Measurements from ENCODE around the gene TRABD.

TRABD gene

GRCh38 chr22:50243685-50244419 is 58.1 kb downstream of the TRABD start:
- no peak for DNase-seq (ENCODE audit: low read depth)

- DNase-seq (ENCODE audit: low read depth) = peak; percentile 93
Measured at GRCh38 chr22:50244420-50245213, 58.9 kb downstream of the TRABD start, which contains the start of gene TUBGCP6. Gene TUBGCP6 (minus strand): TSS chr22:50245023. CDS start chr22:50244459, 564 bp downstream.

DNA sequence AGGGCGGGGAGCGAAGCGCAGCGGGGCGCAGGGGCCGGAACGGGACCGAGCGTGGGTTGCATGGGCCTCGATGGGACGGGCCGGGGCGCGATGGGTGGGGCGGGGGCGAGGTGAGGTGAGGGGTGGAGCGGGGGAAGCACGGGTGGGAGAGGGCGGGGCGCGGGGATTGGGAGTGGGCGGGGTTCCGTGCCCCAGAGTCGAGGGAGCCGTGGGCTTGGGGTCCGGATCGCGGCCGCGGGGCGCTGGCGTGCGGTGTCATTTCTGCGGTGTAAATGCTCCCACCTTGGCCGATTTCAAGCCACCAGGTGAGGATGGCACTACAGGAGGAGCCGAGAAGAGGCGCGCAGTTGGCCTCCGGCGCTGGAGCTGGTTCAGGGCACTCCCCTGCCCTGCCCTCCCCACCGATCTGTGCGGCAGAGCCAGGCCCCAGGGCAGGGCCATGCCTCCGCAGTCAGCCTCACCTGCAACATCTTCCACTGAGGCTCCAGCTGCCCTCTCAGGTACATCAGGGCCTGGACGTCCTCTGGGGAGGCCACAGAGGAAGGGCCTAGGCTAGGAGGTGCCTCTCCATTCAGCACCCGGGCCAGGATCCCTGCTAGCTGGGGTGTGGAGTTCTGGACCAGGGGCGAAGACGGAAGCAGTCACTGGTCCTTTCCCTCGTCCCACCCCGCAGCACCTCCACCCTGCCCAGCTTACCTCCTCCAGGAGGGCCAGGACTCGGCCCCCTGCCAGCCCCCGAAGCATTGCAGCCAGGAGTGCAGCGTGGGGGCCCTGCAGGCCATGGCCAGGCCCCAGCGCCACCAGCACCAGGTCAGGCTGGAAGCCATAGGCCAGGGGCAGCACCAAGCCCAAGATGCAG is 59.7 kb downstream of the TRABD start:
- DNase-seq (ENCODE audit: low read depth) = no peak

DNA sequence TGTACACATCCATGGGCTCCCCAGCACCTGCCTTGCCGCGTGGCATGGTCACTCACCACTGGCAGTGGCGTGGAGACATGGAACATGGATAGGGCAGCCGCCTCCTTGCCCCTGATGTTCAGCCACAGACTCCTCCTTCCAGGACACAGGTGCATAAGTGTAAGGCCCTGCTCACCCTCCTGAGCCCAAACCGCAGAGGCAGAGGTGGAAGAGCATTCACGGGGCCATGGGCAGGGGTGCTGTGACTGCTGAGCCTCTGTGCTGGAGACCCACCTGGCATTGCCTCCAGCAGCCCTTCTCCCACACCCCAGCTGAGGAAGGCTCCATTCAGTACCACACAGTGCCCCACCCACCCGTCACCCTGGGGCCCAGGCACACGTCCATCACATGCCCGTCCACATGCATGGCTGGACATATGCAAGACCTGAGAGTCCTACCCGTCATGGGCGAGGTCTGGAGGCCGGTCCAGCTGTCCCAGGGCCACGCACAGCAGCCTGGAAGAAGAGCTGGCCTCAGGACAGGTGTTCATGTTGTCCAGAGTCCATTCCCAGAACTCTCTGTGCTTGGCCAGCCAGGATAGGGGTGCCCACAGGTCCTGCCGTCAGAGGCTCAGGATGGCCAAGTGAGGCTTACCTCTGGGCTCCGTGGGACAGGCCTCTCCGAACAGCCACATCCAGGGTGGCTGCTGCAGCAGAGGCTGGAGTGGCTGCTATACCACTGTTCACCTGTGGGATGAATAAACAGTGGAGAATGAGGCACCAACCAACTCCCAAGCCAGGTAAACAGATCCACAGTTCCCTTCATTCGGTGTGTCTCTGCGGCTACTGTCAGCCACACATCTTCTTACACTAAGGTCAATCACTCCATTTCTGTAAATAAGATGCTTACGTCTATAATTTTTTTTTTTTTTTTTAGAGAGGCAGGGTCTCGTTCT is 60.8 kb downstream of the TRABD start:
- DNase-seq (ENCODE audit: low read depth) = no peak

- DNase-seq (ENCODE audit: low read depth) = no peak
Measured at GRCh38 chr22:50247748-50248147, 62.0 kb downstream of the TRABD start.

- no peak for DNase-seq (ENCODE audit: low read depth)
Measured at GRCh38 chr22:50248196-50249081, 62.7 kb downstream of the TRABD start.
